K562 (cell line): ENCODE measurements around the gene GULP1. TPM values are rescaled to one million over a fixed set of nuclear protein-coding genes. Genes with fewer than 3 reads are reported as not detected.

ENCODE experiments used
- ASH1L ChIP-seq: fragments of 450-650 bp; IDR thresholded peaks from 2 replicates; pipeline ENCODE4 v1.6.1; 2018; ENCODE audit warnings: borderline replicate concordance, mild to moderate bottlenecking, low read depth; ENCODE audit not compliant: partially characterized antibody
- CBFB ChIP-seq: sonication (generic); formaldehyde crosslinking; IDR thresholded peaks from 2 replicates; pipeline ENCODE4 v1.4.0; 2020; ENCODE audit warnings: mild to moderate bottlenecking, missing genetic modification reagents
- CBX8 ChIP-seq: fragments of 200-600 bp; sonication (generic); IDR thresholded peaks from 2 replicates; pipeline ENCODE4 v1.6.1; 2012; ENCODE audit warnings: borderline replicate concordance, mixed run types, low read depth, mild to moderate bottlenecking, moderate library complexity, mixed read lengths, low read length, control low read depth, inconsistent platforms; ENCODE audit not compliant: poor library complexity, severe bottlenecking; ENCODE audit errors: extremely low read depth
- FUS ChIP-seq: fragments of 200-400 bp; formaldehyde crosslinking; optimal IDR thresholded peaks from 2 replicates; pipeline ENCODE3; 2017; ENCODE audit warnings: low read depth, low read length
- HOXB6 ChIP-seq: fragments of 250-450 bp; sonication (Bioruptor Pico); IDR thresholded peaks from 2 replicates; pipeline ENCODE4 v1.5.1; 2022; ENCODE audit warnings: mild to moderate bottlenecking, borderline replicate concordance
- MTA3 ChIP-seq: fragments of 450-650 bp; formaldehyde crosslinking; IDR thresholded peaks from 2 replicates; pipeline ENCODE4 v1.6.1; 2017; ENCODE audit warnings: mild to moderate bottlenecking, borderline replicate concordance
- RB1 ChIP-seq: fragments of 450-650 bp; IDR thresholded peaks from 2 replicates; pipeline ENCODE4 v1.6.1; 2017; ENCODE audit warnings: low read depth, mild to moderate bottlenecking
- RCOR1 ChIP-seq, 2 experiments: IDR thresholded peaks; 2 replicates each; pipeline ENCODE4 v1.6.1; 2012; ENCODE audit warnings: low read depth in 2 of 2, low read length in 2 of 2, borderline replicate concordance in 1 of 2, improper control_type of control experiment in 1 of 2
- RREB1 ChIP-seq: fragments of 250-450 bp; sonication (Bioruptor Pico); IDR thresholded peaks from 2 replicates; pipeline ENCODE4 v1.4.0; 2020
- SP1 ChIP-seq: sonication (generic); formaldehyde crosslinking; IDR thresholded peaks from 2 replicates; pipeline ENCODE4 v1.8.1; 2022; ENCODE audit warnings: mild to moderate bottlenecking, missing genetic modification reagents
- STAT6 ChIP-seq: sonication (generic); formaldehyde crosslinking; IDR thresholded peaks from 2 replicates; pipeline ENCODE4 v1.8.1; 2023; ENCODE audit warnings: mild to moderate bottlenecking, missing genetic modification reagents
- ZFP91 ChIP-seq: sonication (generic); formaldehyde crosslinking; IDR thresholded peaks from 2 replicates; pipeline ENCODE4 v1.8.0; 2022; ENCODE audit warnings: mild to moderate bottlenecking, missing genetic modification reagents
- ZNF175 ChIP-seq: fragments of 200-800 bp; sonication (Bioruptor generic); IDR thresholded peaks from 2 replicates; pipeline ENCODE4 v1.6.1; 2016; ENCODE audit warnings: low read depth, mild to moderate bottlenecking, missing genetic modification characterization, missing compliant biosample characterization
- ZNF24 ChIP-seq: fragments of 450-650 bp; IDR thresholded peaks from 2 replicates; pipeline ENCODE4 v1.6.1; 2016
- ZNF511 ChIP-seq: sonication (generic); formaldehyde crosslinking; IDR thresholded peaks from 2 replicates; pipeline ENCODE4 v1.8.0; 2022; ENCODE audit warnings: mild to moderate bottlenecking, missing genetic modification reagents
- polyA plus RNA-seq, 8 experiments: library from polyadenylated mRNA; depleted of rRNA in 4 of 8; stranded (reverse) in 5 of 8; unstranded in 3 of 8; fragments of >200 nt; fragmentation: Nextera tagmentation in 2 of 8; fragmentation: Illumina TruSeq in 1 of 8; extraction: Ambion mirVana in 2 of 8; extraction: Trizol in 1 of 8; gene quantifications; 2 replicates each; pipeline versions ENCODE4 v1.2.1 to v1.2.3, GENCODE V29; 2011 to 2014; ENCODE audit warnings: inconsistent platforms in 1 of 8, missing spikeins in 1 of 8
- total RNA-seq, 7 experiments: library from RNA; depleted of rRNA in 6 of 7; stranded (reverse); fragments of >200 nt in 6 of 7; fragmentation: Illumina TruSeq in 2 of 7; extraction: Trizol in 2 of 7; gene quantifications; 2 replicates each; pipeline versions ENCODE4 v1.2.1 to v1.2.3, GENCODE V29; 2011 to 2021; ENCODE audit warnings: low replicate concordance in 1 of 7

The GULP1 gene
- total and polyA plus RNA-seq, 9 of the 15 experiments (the other 6 are each of a cell fraction or from before 2014, with no cell fraction given) = 8.5 to 25.3 (median 19.5) TPM

- TF ChIP-seq RREB1 (no peak), HOXB6 (CRISPR knock-in tag) (no peak), MTA3 (0 out of 2 replicates have a peak, but pooled peaks have one; percentile 71), ZNF511 (CRISPR knock-in tag) (peak; percentile 2; the same call in 1 of the 2 replicates), CBFB (CRISPR knock-in tag) (no peak), ZNF175 (no peak), ASH1L (no peak), RB1 (peak; percentile 38; the same call in 1 of the 2 replicates), SP1 (0 out of 2 replicates have a peak, but pooled peaks have one; percentile 31), ZFP91 (CRISPR knock-in tag) (no peak), CBX8 (no peak), ZNF24 (no peak), RCOR1 (IDR thresholded peaks at IDR 0.05; ENCODE audit: borderline replicate concordance in 1 of 2, low read depth in 2 of 2, low read length in 2 of 2) (no peak), FUS (no peak), STAT6 (CRISPR knock-in tag) (no peak)
Observed at GRCh38 chr2:188291617-188292347, at the start of gene GULP1 (continued).
